H9 (cell line): Measurements from ENCODE around the gene KATNB1. TPM values are rescaled to one million over a fixed set of nuclear protein-coding genes. Genes with fewer than 3 reads are reported as not detected.
A peak's percentile ranks its signal among the peaks of the same experiment; 100 is the strongest.

ENCODE experiments used
- DNase-seq: peaks from one replicate; pipeline ENCODE4 v3.0.0-alpha.2; 2017
- H2AFZ ChIP-seq: one replicate; pipeline ENCODE4 v1.6.1; 2013; ENCODE audit warnings: mild to moderate bottlenecking, low read length, control low read depth, moderate library complexity
- H2AK5ac ChIP-seq: 2 replicates; pipeline ENCODE4 v1.6.1; 2013; ENCODE audit warnings: low read length, control low read depth, mixed read lengths; ENCODE audit not compliant: insufficient read length
- H2BK120ac ChIP-seq: one replicate; pipeline ENCODE4 v1.6.1; 2013; ENCODE audit warnings: low read depth, mild to moderate bottlenecking, low read length, control low read depth, inconsistent platforms; ENCODE audit not compliant: poor library complexity, severe bottlenecking
- H2BK12ac ChIP-seq: 2 replicates; pipeline ENCODE4 v1.6.1; 2013; ENCODE audit warnings: low read length, control low read depth, mixed read lengths, low read depth; ENCODE audit not compliant: insufficient read length
- H2BK15ac ChIP-seq: 2 replicates; pipeline ENCODE4 v1.6.1; 2013; ENCODE audit warnings: low read depth, low read length, control low read depth
- H2BK20ac ChIP-seq: one replicate; pipeline ENCODE4 v1.6.1; 2013; ENCODE audit warnings: low read depth, mild to moderate bottlenecking, low read length, control low read depth, inconsistent platforms; ENCODE audit not compliant: poor library complexity, severe bottlenecking
- H2BK5ac ChIP-seq: 2 replicates; pipeline ENCODE4 v1.6.1; 2013; ENCODE audit warnings: low read length, control low read depth, mixed read lengths; ENCODE audit not compliant: insufficient read length
- H3K14ac ChIP-seq: 2 replicates; pipeline ENCODE4 v1.6.1; 2013; ENCODE audit warnings: low read length, control low read depth; ENCODE audit not compliant: insufficient read depth
- H3K18ac ChIP-seq: 2 replicates; pipeline ENCODE4 v1.6.1; 2013; ENCODE audit warnings: low read depth, mild to moderate bottlenecking, mixed read lengths, low read length, control low read depth; ENCODE audit not compliant: insufficient read length
- H3K23ac ChIP-seq: 2 replicates; pipeline ENCODE4 v1.6.1; 2013; ENCODE audit warnings: low read length, control low read depth, mixed read lengths, low read depth; ENCODE audit not compliant: insufficient read length
- H3K23me2 ChIP-seq: 2 replicates; pipeline ENCODE4 v1.6.1; 2013; ENCODE audit warnings: low read depth, mild to moderate bottlenecking, mixed read lengths, low read length, control low read depth; ENCODE audit not compliant: insufficient read length, poor library complexity, severe bottlenecking
- H3K27ac ChIP-seq: 2 replicates; pipeline ENCODE4 v1.5.1; 2013; ENCODE audit warnings: low read length, control low read depth, mixed read lengths, low read depth; ENCODE audit not compliant: insufficient read length
- H3K27me3 ChIP-seq: 2 replicates; pipeline ENCODE4 v1.6.1; 2013; ENCODE audit warnings: low read length, control low read depth, inconsistent platforms; ENCODE audit not compliant: insufficient read depth
- H3K4ac ChIP-seq: 2 replicates; pipeline ENCODE4 v1.6.1; 2013; ENCODE audit warnings: low read depth, mild to moderate bottlenecking, control low read depth, inconsistent platforms, low read length, moderate library complexity
- H3K4me1 ChIP-seq: 2 replicates; pipeline ENCODE4 v1.6.1; 2013; ENCODE audit warnings: low read length, control low read depth, inconsistent platforms; ENCODE audit not compliant: insufficient read depth
- H3K4me2 ChIP-seq: 2 replicates; pipeline ENCODE4 v1.6.1; 2013; ENCODE audit warnings: low read length, control low read depth, mixed read lengths; ENCODE audit not compliant: insufficient read length, insufficient read depth
- H3K56ac ChIP-seq: 2 replicates; pipeline ENCODE4 v1.6.1; 2013; ENCODE audit warnings: low read depth, mild to moderate bottlenecking, mixed read lengths, low read length, control low read depth; ENCODE audit not compliant: insufficient read length
- H3K79me1 ChIP-seq: 2 replicates; pipeline ENCODE4 v1.6.1; 2013; ENCODE audit warnings: low read depth, mild to moderate bottlenecking, moderate library complexity, low read length, control low read depth, inconsistent platforms; ENCODE audit not compliant: insufficient read depth, poor library complexity, severe bottlenecking
- H3K79me2 ChIP-seq: 2 replicates; pipeline ENCODE4 v1.6.1; 2013; ENCODE audit warnings: low read length, control low read depth, inconsistent platforms; ENCODE audit not compliant: insufficient read depth
- H3K9ac ChIP-seq: 2 replicates; pipeline ENCODE4 v1.6.1; 2013; ENCODE audit warnings: low read length, control low read depth, mixed read lengths; ENCODE audit not compliant: insufficient read length; ENCODE audit errors: extremely low read depth
- H3K9me3 ChIP-seq: one replicate; pipeline ENCODE4 v1.6.1; 2013; ENCODE audit warnings: low read depth, low read length, inconsistent platforms; ENCODE audit not compliant: control insufficient read depth
- H3T11ph ChIP-seq: one replicate; pipeline ENCODE4 v1.6.1; 2013; ENCODE audit warnings: mild to moderate bottlenecking, low read length, control low read depth, inconsistent platforms
- H4K20me1 ChIP-seq: one replicate; pipeline ENCODE4 v1.6.1; 2013; ENCODE audit not compliant: control insufficient read depth, insufficient read length, insufficient read depth
- H4K5ac ChIP-seq: 2 replicates; pipeline ENCODE4 v1.6.1; 2013; ENCODE audit warnings: low read depth, mild to moderate bottlenecking, mixed read lengths, low read length, control low read depth; ENCODE audit not compliant: insufficient read length
- H4K8ac ChIP-seq: replicated peaks from 2 replicates; pipeline ENCODE4 v1.6.1; 2013; ENCODE audit warnings: low read length, control low read depth, mixed read lengths, low read depth; ENCODE audit not compliant: insufficient read length
- H4K91ac ChIP-seq: 2 replicates; pipeline ENCODE4 v1.6.1; 2013; ENCODE audit warnings: low read depth, mild to moderate bottlenecking, moderate library complexity, mixed read lengths, low read length, control low read depth; ENCODE audit not compliant: insufficient read length
- H3K27ac Mint-ChIP-seq, 3 experiments: 2 replicates in 2 of 3; 3 replicates in 1 of 3; pipeline ENCODE4 v1.8.0; 2020 to 2021; ENCODE audit warnings: mixed read lengths in 3 of 3, mild to moderate bottlenecking in 1 of 3, moderate library complexity in 1 of 3
- H3K27me3 Mint-ChIP-seq: 2 replicates; pipeline ENCODE4 v1.8.0; 2021; ENCODE audit warnings: low read depth, mild to moderate bottlenecking, moderate library complexity, mixed read lengths
- H3K36me3 Mint-ChIP-seq, 3 experiments: 2 replicates in 2 of 3; 3 replicates in 1 of 3; pipeline ENCODE4 v1.8.0; 2020 to 2021; ENCODE audit warnings: low read depth in 3 of 3, mixed read lengths in 3 of 3; ENCODE audit not compliant: insufficient read depth in 1 of 3
- H3K4me1 Mint-ChIP-seq, 2 experiments: 2 replicates each; pipeline ENCODE4 v1.8.0; 2020; ENCODE audit warnings: mixed read lengths in 2 of 2
- H3K4me3 Mint-ChIP-seq, 2 experiments: 2 replicates in 1 of 2; 3 replicates in 1 of 2; pipeline ENCODE4 v1.8.0; 2020 to 2021; ENCODE audit warnings: mild to moderate bottlenecking in 2 of 2, mixed read lengths in 2 of 2, moderate library complexity in 1 of 2
- H3K9me3 Mint-ChIP-seq, 2 experiments: 2 replicates in 1 of 2; 3 replicates in 1 of 2; pipeline ENCODE4 v1.8.0; 2020; ENCODE audit warnings: mild to moderate bottlenecking in 2 of 2, mixed read lengths in 2 of 2, moderate library complexity in 1 of 2
- CTCF ChIP-seq: fragments of 200-600 bp; sonication (generic); conservative IDR thresholded peaks from 3 replicates; pipeline ENCODE4 v1.8.0; 2021; ENCODE audit warnings: antibody characterized with exemption, mild to moderate bottlenecking
- WGBS: extraction: QIAGEN DNeasy Blood & Tissue Kit; methylation state at CpG from one replicate; pipeline ENCODE4 v1.1.7; 2013; ENCODE audit warnings: missing lambda C conversion rate, low lambda C conversion rate, mixed read lengths; ENCODE audit not compliant: insufficient read length; ENCODE audit errors: extremely low coverage; 5-methylcytosine and 5-hydroxymethylcytosine counted together
- total RNA-seq: library from RNA; stranded (reverse); gene quantifications from 2 replicates; pipeline ENCODE4 v1.2.1, GENCODE V29; 2021

KATNB1 gene
- total RNA-seq, 1 experiment from 2014 or later, result 29.9 TPM

GRCh38 chr16:57722210-57722499, 13.4 kb upstream of the KATNB1 start:
- 0 out of 3 replicates have a peak, but pooled peaks have one; percentile 15 for TF ChIP-seq CTCF

More at GRCh38 chr16:57722210-57722499, 13.4 kb upstream of the KATNB1 start:
- Histone ChIP-seq H3K9me3 (no peaks in the 10 kb centered on the region), H2BK15ac (no peak overlapping the region), H2AK5ac (no peak overlapping the region), H3T11ph (no peak overlapping the region), H2BK12ac (no peak overlapping the region), H4K91ac (no peak overlapping the region), H3K23ac (no peak overlapping the region), H3K23me2 (no peaks in the 10 kb centered on the region), H3K9ac (no peak overlapping the region), H2AFZ (no peak overlapping the region), H3K4ac (no peak overlapping the region), H3K79me2 (no peaks in the 10 kb centered on the region), H3K56ac (no peak overlapping the region), H2BK120ac (no peak overlapping the region), H4K20me1 (no peaks in the 10 kb centered on the region), H3K14ac (no peak overlapping the region), H3K4me1 (no peaks in the 10 kb centered on the region), H4K5ac (no peak overlapping the region), H3K79me1 (no peaks in the 10 kb centered on the region), H3K27ac (no peak overlapping the region), H2BK5ac (no peak overlapping the region), H4K8ac (no peak overlapping the region), H3K18ac (no peak overlapping the region), H3K4me2 (no peak overlapping the region), H3K27me3 (no peaks in the 10 kb centered on the region), H2BK20ac (no peak overlapping the region)
- Mint-ChIP-seq H3K4me3 (no peak overlapping the region), H3K9me3 (no peaks in the 10 kb centered on the region), H3K27me3 (no peaks in the 10 kb centered on the region; the same call in 1 of the 2 replicates), H3K27ac (peak overlapping the region in 1 of 3 experiments; percentile 59; a peak in 1 of 7 replicates), H3K36me3 (no peaks in the 10 kb centered on the region), H3K4me1 (no peaks in the 10 kb centered on the region)
- no CpG with 5 or more reads among the region's 2 CpGs for WGBS
- no peak for DNase-seq
